ENCODE results near the gene SORBS1. TPM values are rescaled to one million over a fixed set of nuclear protein-coding genes. Genes with fewer than 3 reads are reported as not detected.

Gene SORBS1
- total and polyA plus RNA-seq, 2 experiments from 2014 or later, result 11.0 to 20.6 TPM

- no peak for DNase-seq (ENCODE audit: low read depth in 1 of 2, low spot score in 1 of 2)
- no peaks in the 10 kb centered on the region for H3K4me1 ChIP-seq (ENCODE audit: low read depth)
- TF ChIP-seq CTCF (IDR thresholded peaks at IDR 0.05; ENCODE audit: low read depth, low read length), result no peak
- H3K27me3 ChIP-seq, result no peaks in the 10 kb centered on the region
- H3K4me3 ChIP-seq, result no peak overlapping the region
- H3K36me3 ChIP-seq, result no peaks in the 10 kb centered on the region
- no peaks in the 10 kb centered on the region for H3K9me3 ChIP-seq (ENCODE audit: low read depth)
- H3K27ac ChIP-seq, result no peak overlapping the region
Measured at GRCh38 chr10:95422233-95422632, 138.9 kb downstream of the SORBS1 start.

- no peaks in the 10 kb centered on the region for H3K9me3 ChIP-seq (ENCODE audit: low read depth)
- no peak for TF ChIP-seq CTCF (IDR thresholded peaks at IDR 0.05; ENCODE audit: low read depth, low read length)
- DNase-seq (ENCODE audit: low read depth in 1 of 2, low spot score in 1 of 2), result no peak
- H3K36me3 ChIP-seq, result no peaks in the 10 kb centered on the region
- no peak overlapping the region for H3K4me3 ChIP-seq
- no peaks in the 10 kb centered on the region for H3K27me3 ChIP-seq
- H3K4me1 ChIP-seq (ENCODE audit: low read depth), result no peaks in the 10 kb centered on the region
- no peak overlapping the region for H3K27ac ChIP-seq
Measured at GRCh38 chr10:95421782-95422181, 139.4 kb downstream of the SORBS1 start.

- H3K4me3 ChIP-seq, result no peak overlapping the region
- no peaks in the 10 kb centered on the region for H3K4me1 ChIP-seq (ENCODE audit: low read depth)
- no peak overlapping the region for H3K27ac ChIP-seq
- no peaks in the 10 kb centered on the region for H3K27me3 ChIP-seq
- H3K36me3 ChIP-seq, result no peaks in the 10 kb centered on the region
- H3K9me3 ChIP-seq (ENCODE audit: low read depth), result no peaks in the 10 kb centered on the region
- no peak for DNase-seq (ENCODE audit: low read depth in 1 of 2, low spot score in 1 of 2)
- TF ChIP-seq CTCF (IDR thresholded peaks at IDR 0.05; ENCODE audit: low read depth, low read length), result no peak
Measured at GRCh38 chr10:95419399-95419798, 141.8 kb downstream of the SORBS1 start.

- no peak for DNase-seq (ENCODE audit: low read depth in 1 of 2, low spot score in 1 of 2)
- H3K4me3 ChIP-seq, result no peak overlapping the region
- H3K36me3 ChIP-seq, result no peaks in the 10 kb centered on the region
- no peaks in the 10 kb centered on the region for H3K9me3 ChIP-seq (ENCODE audit: low read depth)
- no peak for TF ChIP-seq CTCF (IDR thresholded peaks at IDR 0.05; ENCODE audit: low read depth, low read length)
- no peak overlapping the region for H3K27ac ChIP-seq
- H3K4me1 ChIP-seq (ENCODE audit: low read depth), result no peaks in the 10 kb centered on the region
- H3K27me3 ChIP-seq, result no peaks in the 10 kb centered on the region
Measured at GRCh38 chr10:95416973-95417372, 144.2 kb downstream of the SORBS1 start.

GRCh38 chr10:95416270-95416669 lies 144.9 kb downstream of the SORBS1 start:
- H3K27me3 ChIP-seq, result no peaks in the 10 kb centered on the region
- no peak for TF ChIP-seq CTCF (IDR thresholded peaks at IDR 0.05; ENCODE audit: low read depth, low read length)
- H3K36me3 ChIP-seq, result no peaks in the 10 kb centered on the region
- no peak for DNase-seq (ENCODE audit: low read depth in 1 of 2, low spot score in 1 of 2)
- H3K4me3 ChIP-seq, result no peak overlapping the region
- no peak overlapping the region for H3K27ac ChIP-seq
- H3K9me3 ChIP-seq (ENCODE audit: low read depth), result no peaks in the 10 kb centered on the region
- no peaks in the 10 kb centered on the region for H3K4me1 ChIP-seq (ENCODE audit: low read depth)

- Histone ChIP-seq H3K27me3 (no peaks in the 10 kb centered on the region), H3K4me1 (ENCODE audit: low read depth) (no peaks in the 10 kb centered on the region), H3K27ac (no peak overlapping the region), H3K4me3 (no peak overlapping the region), H3K9me3 (ENCODE audit: low read depth) (no peaks in the 10 kb centered on the region), H3K36me3 (no peaks in the 10 kb centered on the region)
- no peak for DNase-seq (ENCODE audit: low read depth in 1 of 2, low spot score in 1 of 2)
- no peak for TF ChIP-seq CTCF (IDR thresholded peaks at IDR 0.05; ENCODE audit: low read depth, low read length)
Measured at GRCh38 chr10:95415621-95416031, 145.5 kb downstream of the SORBS1 start.
